Measurements from ENCODE around the gene BID. TPM values are rescaled to one million over a fixed set of nuclear protein-coding genes. Genes with fewer than 3 reads are reported as not detected.

BID gene
- total RNA-seq, 1 experiment from 2014 or later, result 32.5 TPM

- peak; percentile 95 for DNase-seq (ENCODE audit: low spot score)
Observed at GRCh38 chr22:17785185-17786184, 11.2 kb upstream of the BID start.

More at GRCh38 chr22:17785185-17786184, 11.2 kb upstream of the BID start:
- CTCF ChIA-PET, result interaction anchor here (0.5 to 7.2 kb wide), 44 partner anchors 9 to 711 kb away, joined by 3 to 302 read pairs (median 5); partner anchors contain the start of genes BID, PEX26 and USP18
- Mint-ChIP-seq H3K27me3 (ENCODE audit: low read depth) (no peaks in the 10 kb centered on the region; the same call in 1 of the 2 replicates), H3K4me1 (peaks cover 10% of the 10 kb centered on the region), H3K9me3 (no peaks in the 10 kb centered on the region), H3K27ac (no peak overlapping the region), H3K36me3 (no peaks in the 10 kb centered on the region), H3K4me3 (no peak overlapping the region)
- POLR2A ChIA-PET, result interaction anchor here (0.6 to 2.2 kb wide), 4 partner anchors 12 to 135 kb away, joined by 3 to 13 read pairs (median 4); partner anchors contain the start of gene BID
- ATAC-seq, result peak; percentile 82
- TF ChIP-seq, protein P1, sequence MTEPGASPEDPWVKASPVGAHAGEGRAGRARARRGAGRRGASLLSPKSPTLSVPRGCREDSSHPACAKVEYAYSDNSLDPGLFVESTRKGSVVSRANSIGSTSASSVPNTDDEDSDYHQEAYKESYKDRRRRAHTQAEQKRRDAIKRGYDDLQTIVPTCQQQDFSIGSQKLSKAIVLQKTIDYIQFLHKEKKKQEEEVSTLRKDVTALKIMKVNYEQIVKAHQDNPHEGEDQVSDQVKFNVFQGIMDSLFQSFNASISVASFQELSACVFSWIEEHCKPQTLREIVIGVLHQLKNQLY (CRISPR knock-in tag; IDR thresholded peaks at IDR 0.05), result no peak
- TF ChIP-seq, protein P2, sequence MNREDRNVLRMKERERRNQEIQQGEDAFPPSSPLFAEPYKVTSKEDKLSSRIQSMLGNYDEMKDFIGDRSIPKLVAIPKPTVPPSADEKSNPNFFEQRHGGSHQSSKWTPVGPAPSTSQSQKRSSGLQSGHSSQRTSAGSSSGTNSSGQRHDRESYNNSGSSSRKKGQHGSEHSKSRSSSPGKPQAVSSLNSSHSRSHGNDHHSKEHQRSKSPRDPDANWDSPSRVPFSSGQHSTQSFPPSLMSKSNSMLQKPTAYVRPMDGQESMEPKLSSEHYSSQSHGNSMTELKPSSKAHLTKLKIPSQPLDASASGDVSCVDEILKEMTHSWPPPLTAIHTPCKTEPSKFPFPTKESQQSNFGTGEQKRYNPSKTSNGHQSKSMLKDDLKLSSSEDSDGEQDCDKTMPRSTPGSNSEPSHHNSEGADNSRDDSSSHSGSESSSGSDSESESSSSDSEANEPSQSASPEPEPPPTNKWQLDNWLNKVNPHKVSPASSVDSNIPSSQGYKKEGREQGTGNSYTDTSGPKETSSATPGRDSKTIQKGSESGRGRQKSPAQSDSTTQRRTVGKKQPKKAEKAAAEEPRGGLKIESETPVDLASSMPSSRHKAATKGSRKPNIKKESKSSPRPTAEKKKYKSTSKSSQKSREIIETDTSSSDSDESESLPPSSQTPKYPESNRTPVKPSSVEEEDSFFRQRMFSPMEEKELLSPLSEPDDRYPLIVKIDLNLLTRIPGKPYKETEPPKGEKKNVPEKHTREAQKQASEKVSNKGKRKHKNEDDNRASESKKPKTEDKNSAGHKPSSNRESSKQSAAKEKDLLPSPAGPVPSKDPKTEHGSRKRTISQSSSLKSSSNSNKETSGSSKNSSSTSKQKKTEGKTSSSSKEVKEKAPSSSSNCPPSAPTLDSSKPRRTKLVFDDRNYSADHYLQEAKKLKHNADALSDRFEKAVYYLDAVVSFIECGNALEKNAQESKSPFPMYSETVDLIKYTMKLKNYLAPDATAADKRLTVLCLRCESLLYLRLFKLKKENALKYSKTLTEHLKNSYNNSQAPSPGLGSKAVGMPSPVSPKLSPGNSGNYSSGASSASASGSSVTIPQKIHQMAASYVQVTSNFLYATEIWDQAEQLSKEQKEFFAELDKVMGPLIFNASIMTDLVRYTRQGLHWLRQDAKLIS (CRISPR knock-in tag; IDR thresholded peaks at IDR 0.05; ENCODE audit: borderline replicate concordance), result no peak
- 0 out of 2 replicates have a peak, but pooled peaks have one; percentile 40 for TF ChIP-seq ZNF263 (CRISPR knock-in tag; IDR thresholded peaks at IDR 0.05; ENCODE audit: low read depth)
- TF ChIP-seq, protein P3, sequence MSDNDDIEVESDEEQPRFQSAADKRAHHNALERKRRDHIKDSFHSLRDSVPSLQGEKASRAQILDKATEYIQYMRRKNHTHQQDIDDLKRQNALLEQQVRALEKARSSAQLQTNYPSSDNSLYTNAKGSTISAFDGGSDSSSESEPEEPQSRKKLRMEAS (CRISPR knock-in tag; IDR thresholded peaks at IDR 0.05), result peak; percentile 40; the same call in 1 of the 2 replicates
- no peak for TF ChIP-seq STAT6 (CRISPR knock-in tag; conservative IDR thresholded peaks at IDR 0.05; ENCODE audit: low read depth)
- no peak for TF ChIP-seq USF1 (CRISPR knock-in tag; IDR thresholded peaks at IDR 0.05)
- TF ChIP-seq, protein P4, sequence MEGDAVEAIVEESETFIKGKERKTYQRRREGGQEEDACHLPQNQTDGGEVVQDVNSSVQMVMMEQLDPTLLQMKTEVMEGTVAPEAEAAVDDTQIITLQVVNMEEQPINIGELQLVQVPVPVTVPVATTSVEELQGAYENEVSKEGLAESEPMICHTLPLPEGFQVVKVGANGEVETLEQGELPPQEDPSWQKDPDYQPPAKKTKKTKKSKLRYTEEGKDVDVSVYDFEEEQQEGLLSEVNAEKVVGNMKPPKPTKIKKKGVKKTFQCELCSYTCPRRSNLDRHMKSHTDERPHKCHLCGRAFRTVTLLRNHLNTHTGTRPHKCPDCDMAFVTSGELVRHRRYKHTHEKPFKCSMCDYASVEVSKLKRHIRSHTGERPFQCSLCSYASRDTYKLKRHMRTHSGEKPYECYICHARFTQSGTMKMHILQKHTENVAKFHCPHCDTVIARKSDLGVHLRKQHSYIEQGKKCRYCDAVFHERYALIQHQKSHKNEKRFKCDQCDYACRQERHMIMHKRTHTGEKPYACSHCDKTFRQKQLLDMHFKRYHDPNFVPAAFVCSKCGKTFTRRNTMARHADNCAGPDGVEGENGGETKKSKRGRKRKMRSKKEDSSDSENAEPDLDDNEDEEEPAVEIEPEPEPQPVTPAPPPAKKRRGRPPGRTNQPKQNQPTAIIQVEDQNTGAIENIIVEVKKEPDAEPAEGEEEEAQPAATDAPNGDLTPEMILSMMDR (IDR thresholded peaks at IDR 0.05), result peak; percentile 65; the same call in 1 of the 2 replicates

Data from WTC11 (cell line).